ENCODE data around the gene PDZRN4.

PDZRN4 gene

DNA sequence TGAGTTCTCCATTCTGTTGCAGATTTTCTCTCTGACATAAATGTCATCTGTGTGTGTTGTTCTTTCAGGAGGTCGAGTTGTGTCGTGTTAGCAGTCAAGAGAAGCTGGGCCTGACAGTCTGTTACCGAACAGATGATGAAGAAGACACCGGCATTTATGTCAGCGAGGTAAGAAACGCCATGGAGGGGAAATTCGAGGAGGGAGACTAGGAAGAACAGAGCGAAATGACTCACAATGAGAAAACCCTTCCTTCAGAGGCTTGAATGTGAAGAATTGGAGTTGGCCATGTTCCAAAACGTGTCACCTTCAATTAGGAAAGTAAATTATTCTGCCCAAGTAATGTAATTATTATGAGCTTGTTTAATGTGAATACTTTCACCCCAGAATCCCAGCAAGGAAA is 364.5 kb downstream of the PDZRN4 start:
- no peak for TF ChIP-seq CTCF (IDR thresholded peaks at IDR 0.05; ENCODE audit: low read length, missing control alignments)
- no peak for DNase-seq (ENCODE audit: low read depth)

GRCh38 chr12:41556176-41556575 is 368.1 kb downstream of the PDZRN4 start:
- no peak for DNase-seq (ENCODE audit: low read depth)
- no peak overlapping the region for H3K4me3 ChIP-seq (replicated peaks; ENCODE audit: low read depth, low read length)
- no peak for TF ChIP-seq CTCF (IDR thresholded peaks at IDR 0.05; ENCODE audit: low read length, missing control alignments)

More for the DNA sequence above, 364.5 kb downstream of the PDZRN4 start:
- H3K4me3 ChIP-seq (replicated peaks; ENCODE audit: low read depth, low read length): no peak overlapping the region

GRCh38 chr12:41557344-41557743 is 369.2 kb downstream of the PDZRN4 start:
- TF ChIP-seq CTCF (IDR thresholded peaks at IDR 0.05; ENCODE audit: low read length, missing control alignments): no peak
- DNase-seq (ENCODE audit: low read depth): no peak
- no peak overlapping the region for H3K4me3 ChIP-seq (replicated peaks; ENCODE audit: low read depth, low read length)

DNA sequence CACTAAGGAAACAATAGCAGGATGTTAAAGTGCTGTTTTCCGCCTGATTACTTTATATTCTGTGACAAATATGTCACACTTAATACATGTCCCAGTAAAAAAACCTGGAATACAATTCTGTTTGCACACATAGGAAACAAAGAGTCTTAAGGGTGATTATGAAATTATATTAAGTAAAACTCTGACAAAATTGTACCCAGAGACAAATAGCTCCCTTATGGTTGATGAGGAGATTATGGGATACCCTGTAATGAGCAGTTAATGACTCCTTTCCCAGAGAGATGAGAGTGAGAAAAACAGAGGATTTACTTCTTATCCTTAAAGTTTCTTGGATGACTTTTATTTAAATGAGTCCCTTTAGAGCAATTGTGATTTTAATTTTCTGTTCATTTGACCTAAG is 370.6 kb downstream of the PDZRN4 start:
- TF ChIP-seq CTCF (IDR thresholded peaks at IDR 0.05; ENCODE audit: low read length, missing control alignments): no peak
- no peak for DNase-seq (ENCODE audit: low read depth)
- no peak overlapping the region for H3K4me3 ChIP-seq (replicated peaks; ENCODE audit: low read depth, low read length)

DNA sequence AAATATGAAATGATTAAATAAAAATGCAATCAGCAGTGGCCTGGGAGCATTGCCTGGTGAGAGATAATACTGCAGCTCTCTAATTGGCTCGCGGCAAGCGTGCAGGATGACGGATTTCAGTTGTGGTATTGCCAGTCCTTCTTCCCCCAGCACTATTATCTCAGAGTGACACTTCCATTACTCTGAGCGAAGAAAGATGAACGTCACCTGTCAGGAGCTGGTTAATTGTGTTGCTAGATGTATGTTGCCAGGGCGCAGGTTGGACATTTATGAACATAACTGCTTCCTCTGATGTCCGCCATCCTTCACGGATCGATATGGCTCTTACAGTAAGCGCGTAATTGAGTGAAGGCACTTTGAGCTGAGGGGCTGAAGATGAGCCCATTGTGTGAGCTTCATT is 374.9 kb downstream of the PDZRN4 start:
- DNase-seq (ENCODE audit: low read depth): no peak
- no peak overlapping the region for H3K4me3 ChIP-seq (replicated peaks; ENCODE audit: low read depth, low read length)
- no peak for TF ChIP-seq CTCF (IDR thresholded peaks at IDR 0.05; ENCODE audit: low read length, missing control alignments)

GRCh38 chr12:41564816-41565215 is 376.7 kb downstream of the PDZRN4 start:
- no peak overlapping the region for H3K4me3 ChIP-seq (replicated peaks; ENCODE audit: low read depth, low read length)
- no peak for DNase-seq (ENCODE audit: low read depth)
- TF ChIP-seq CTCF (IDR thresholded peaks at IDR 0.05; ENCODE audit: low read length, missing control alignments): no peak

GRCh38 chr12:41566703-41567102 is 378.6 kb downstream of the PDZRN4 start:
- no peak for DNase-seq (ENCODE audit: low read depth)
- H3K4me3 ChIP-seq (replicated peaks; ENCODE audit: low read depth, low read length): no peak overlapping the region
- no peak for TF ChIP-seq CTCF (IDR thresholded peaks at IDR 0.05; ENCODE audit: low read length, missing control alignments)

All from fibroblast of pulmonary artery (primary cell).